Thymus (tissue), 11 donors: ENCODE results near the gene RTRAF. TPM values are rescaled to one million over a fixed set of nuclear protein-coding genes. Genes with fewer than 3 reads are reported as not detected.

ENCODE experiments used
- DNase-seq, 9 donors: peaks; one replicate each; pipeline ENCODE4 v3.0.0-alpha.2; 2013; ENCODE audit warnings: low spot score in 9 of 9, low read depth in 6 of 9, missing footprints in 1 of 9
- H3K27ac ChIP-seq, 2 donors: one replicate each; pipeline ENCODE4 v1.5.1; 2013; ENCODE audit warnings: control low read depth in 1 of 2, low read depth in 1 of 2, low read length in 1 of 2, mild to moderate bottlenecking in 1 of 2, moderate library complexity in 1 of 2
- H3K27me3 ChIP-seq, 2 donors: one replicate each; pipeline ENCODE4 v1.5.1; 2013; ENCODE audit warnings: low read length in 1 of 2; ENCODE audit not compliant: control insufficient read depth in 2 of 2, insufficient read depth in 1 of 2
- H3K36me3 ChIP-seq, 2 donors: one replicate each; pipeline ENCODE4 v1.5.1; 2013; ENCODE audit warnings: low read length in 1 of 2, mild to moderate bottlenecking in 1 of 2, moderate library complexity in 1 of 2; ENCODE audit not compliant: control insufficient read depth in 2 of 2, insufficient read depth in 2 of 2
- H3K4me1 ChIP-seq, 2 donors: one replicate each; pipeline ENCODE4 v1.5.1; 2013; ENCODE audit warnings: low read length in 2 of 2; ENCODE audit not compliant: control insufficient read depth in 2 of 2, insufficient read depth in 2 of 2
- H3K4me3 ChIP-seq, 2 donors: one replicate each; pipeline ENCODE4 v1.5.1; 2013; ENCODE audit warnings: low read length in 2 of 2, control low read depth in 1 of 2, mild to moderate bottlenecking in 1 of 2
- H3K9me3 ChIP-seq, 2 donors: one replicate each; pipeline ENCODE4 v1.5.1; 2013; ENCODE audit warnings: low read length in 1 of 2, mild to moderate bottlenecking in 1 of 2; ENCODE audit not compliant: control insufficient read depth in 2 of 2, insufficient read depth in 1 of 2
- WGBS: extraction: QIAGEN DNeasy Blood & Tissue Kit; methylation state at CpG from one replicate; pipeline ENCODE4 v1.1.7; 2013; 5-methylcytosine and 5-hydroxymethylcytosine counted together
- polyA plus RNA-seq: library from polyadenylated mRNA; stranded (reverse); fragments of 200-250 nt; gene quantifications from one replicate; pipeline ENCODE4 v1.2.3, GENCODE V29; 2013
- total RNA-seq: library from RNA; stranded (reverse); fragments of 120-200 nt; gene quantifications from one replicate; pipeline ENCODE4 v1.2.4, GENCODE V29; 2013
- donor health status: healthy.

Gene RTRAF
- total and polyA plus RNA-seq, 2 donors, result 207 to 234 TPM

- Histone ChIP-seq H3K9me3 (no peaks in the 10 kb centered on the region), H3K36me3 (no peaks in the 10 kb centered on the region), H3K27me3 (no peaks in the 10 kb centered on the region), H3K27ac (no peak overlapping the region), H3K4me3 (no peak overlapping the region), H3K4me1 (no peaks in the 10 kb centered on the region)
- WGBS, result 97% methylated on average over 3 of the region's 3 CpGs
- no peak for DNase-seq
Observed at GRCh38 chr14:52058341-52058740, 69.0 kb downstream of the RTRAF start.

- Histone ChIP-seq H3K27ac (no peak overlapping the region), H3K4me1 (no peaks in the 10 kb centered on the region), H3K36me3 (no peaks in the 10 kb centered on the region), H3K4me3 (no peak overlapping the region), H3K27me3 (no peaks in the 10 kb centered on the region), H3K9me3 (no peaks in the 10 kb centered on the region)
- DNase-seq, result no peak
Observed at GRCh38 chr14:52059649-52060048, 70.3 kb downstream of the RTRAF start.

GRCh38 chr14:52060080-52060479, 70.7 kb downstream of the RTRAF start:
- Histone ChIP-seq H3K27ac (no peak overlapping the region), H3K36me3 (no peaks in the 10 kb centered on the region), H3K9me3 (no peaks in the 10 kb centered on the region), H3K27me3 (no peaks in the 10 kb centered on the region), H3K4me3 (no peak overlapping the region), H3K4me1 (no peaks in the 10 kb centered on the region)
- DNase-seq, result no peak
- WGBS, result 92% methylated on average over 6 of the region's 6 CpGs

Other genes starting within 250 kb of the RTRAF start
- 49.4 TPM for gene GNG2, start 128.9 kb upstream of the RTRAF start, total RNA-seq
- gene GNG2, start 128.9 kb upstream of the RTRAF start, polyA plus RNA-seq, result 43.6 TPM
- 7.5 TPM for gene NID2, start 79.5 kb downstream of the RTRAF start, total RNA-seq
- 2.5 TPM for gene NID2, start 79.5 kb downstream of the RTRAF start, polyA plus RNA-seq